ENCODE data around the gene UBE2E3.

The UBE2E3 gene

DNA sequence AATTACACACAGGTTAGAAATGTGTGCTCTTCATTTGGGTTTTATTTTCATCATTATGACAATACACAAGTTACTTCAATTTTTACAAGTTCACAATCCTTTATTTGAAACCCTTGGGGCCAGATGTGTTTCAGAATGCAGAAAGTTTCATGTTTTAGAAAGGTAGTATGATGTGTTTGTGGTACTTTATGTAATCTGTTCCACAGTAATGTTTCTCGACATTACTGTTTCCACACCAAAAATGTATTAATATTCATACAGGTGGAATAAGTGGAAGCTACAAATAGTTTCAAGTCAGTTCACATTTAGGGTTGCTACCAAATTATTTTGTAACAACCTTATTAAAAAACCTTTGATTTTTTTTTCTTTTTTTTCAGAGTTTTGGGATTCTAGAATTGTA, 10.4 kb downstream of the UBE2E3 start:
- no peak overlapping the region for H3K4ac ChIP-seq (ENCODE audit: low read depth, low read length)
- H3K4me2 ChIP-seq (ENCODE audit: low read length) = no peak overlapping the region
- DNase-seq = no peak
- no peak overlapping the region for H2BK120ac ChIP-seq (ENCODE audit: low read depth, low read length)
- H4K5ac ChIP-seq (ENCODE audit: low read length) = no peak overlapping the region
- no CpG with 5 or more reads among the region's 1 CpG for WGBS (ENCODE audit: extremely low coverage, insufficient coverage, low lambda C conversion rate)
- no peak overlapping the region for H3K18ac ChIP-seq (ENCODE audit: low read length)
- H3K9ac ChIP-seq (ENCODE audit: low read length) = no peak overlapping the region
- H3K4me1 ChIP-seq (ENCODE audit: control insufficient read depth, low read depth, low read length) = no peaks in the 10 kb centered on the region
- H3K36me3 ChIP-seq (ENCODE audit: control insufficient read depth, insufficient read depth, low read length) = no peaks in the 10 kb centered on the region
- no peak overlapping the region for H3K56ac ChIP-seq (ENCODE audit: low read length)
- H3K23ac ChIP-seq (ENCODE audit: low read length) = no peak overlapping the region
- H3K27me3 ChIP-seq (ENCODE audit: insufficient read depth, low read length, poor library complexity) = no peaks in the 10 kb centered on the region
- H2BK15ac ChIP-seq (replicated peaks; ENCODE audit: low read depth) = no peak overlapping the region
- no peak overlapping the region for H2BK5ac ChIP-seq (ENCODE audit: low read length)
- H3K79me2 ChIP-seq (ENCODE audit: control insufficient read depth, insufficient read depth, low read length) = peaks cover 27% of the 10 kb centered on the region
- H2AK5ac ChIP-seq (ENCODE audit: low read length) = no peak overlapping the region
- no peak overlapping the region for H4K8ac ChIP-seq (ENCODE audit: low read depth, low read length)
- H3K27ac ChIP-seq (ENCODE audit: low read depth, low read length) = no peak overlapping the region
- H3K79me1 ChIP-seq (ENCODE audit: low read length) = no peaks in the 10 kb centered on the region
- H3K4me3 ChIP-seq (ENCODE audit: low read length) = no peak overlapping the region

DNA sequence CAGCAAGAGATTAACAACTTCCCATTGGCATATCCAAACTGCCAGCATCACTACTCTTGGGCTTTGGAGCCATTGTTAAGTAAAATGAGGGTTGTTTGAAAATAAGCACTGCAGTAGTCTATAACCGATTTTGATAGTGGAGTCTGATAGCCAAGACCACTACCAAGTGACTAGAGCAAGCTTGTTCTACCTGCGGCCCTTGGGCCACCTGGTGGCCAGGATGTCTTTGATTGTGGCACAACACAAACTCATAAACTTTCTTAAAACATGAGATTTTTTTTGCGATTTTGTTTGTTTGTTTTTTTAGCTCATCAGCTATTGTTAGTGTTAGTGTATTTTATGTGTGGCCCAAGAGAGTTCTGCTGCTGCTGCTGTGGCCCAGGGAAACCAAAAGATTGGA, 11.0 kb downstream of the UBE2E3 start:
- Histone ChIP-seq H3K79me2 (ENCODE audit: control insufficient read depth, insufficient read depth, low read length) (peaks cover 23% of the 10 kb centered on the region), H2BK5ac (ENCODE audit: low read length) (no peak overlapping the region), H3K27me3 (ENCODE audit: insufficient read depth, low read length, poor library complexity) (no peaks in the 10 kb centered on the region), H3K4me3 (ENCODE audit: low read length) (no peak overlapping the region), H3K4ac (ENCODE audit: low read depth, low read length) (no peak overlapping the region), H3K4me2 (ENCODE audit: low read length) (no peak overlapping the region), H4K8ac (ENCODE audit: low read depth, low read length) (no peak overlapping the region), H2BK120ac (ENCODE audit: low read depth, low read length) (no peak overlapping the region), H4K5ac (ENCODE audit: low read length) (no peak overlapping the region), H3K36me3 (ENCODE audit: control insufficient read depth, insufficient read depth, low read length) (no peaks in the 10 kb centered on the region), H3K9ac (ENCODE audit: low read length) (no peak overlapping the region), H3K56ac (ENCODE audit: low read length) (no peak overlapping the region), H3K4me1 (ENCODE audit: control insufficient read depth, low read depth, low read length) (no peaks in the 10 kb centered on the region), H3K18ac (ENCODE audit: low read length) (no peak overlapping the region), H3K79me1 (ENCODE audit: low read length) (no peaks in the 10 kb centered on the region), H3K27ac (ENCODE audit: low read depth, low read length) (no peak overlapping the region), H3K23ac (ENCODE audit: low read length) (no peak overlapping the region), H2BK15ac (replicated peaks; ENCODE audit: low read depth) (no peak overlapping the region), H2AK5ac (ENCODE audit: low read length) (no peak overlapping the region)
- whole genome bisulfite sequencing (ENCODE audit: extremely low coverage, insufficient coverage, low lambda C conversion rate) = no CpG with 5 or more reads among the region's 3 CpGs
- no peak for DNase-seq

GRCh38 chr2:180991820-180992219, 11.4 kb downstream of the UBE2E3 start:
- Histone ChIP-seq H2BK5ac (ENCODE audit: low read length) (no peak overlapping the region), H3K9ac (ENCODE audit: low read length) (no peak overlapping the region), H3K4me2 (ENCODE audit: low read length) (no peak overlapping the region), H3K23ac (ENCODE audit: low read length) (no peak overlapping the region), H2AK5ac (ENCODE audit: low read length) (no peak overlapping the region), H4K5ac (ENCODE audit: low read length) (no peak overlapping the region), H2BK15ac (replicated peaks; ENCODE audit: low read depth) (no peak overlapping the region), H3K27ac (ENCODE audit: low read depth, low read length) (no peak overlapping the region), H3K36me3 (ENCODE audit: control insufficient read depth, insufficient read depth, low read length) (no peaks in the 10 kb centered on the region), H3K79me2 (ENCODE audit: control insufficient read depth, insufficient read depth, low read length) (peaks cover 23% of the 10 kb centered on the region), H3K4me3 (ENCODE audit: low read length) (no peak overlapping the region), H3K27me3 (ENCODE audit: insufficient read depth, low read length, poor library complexity) (no peaks in the 10 kb centered on the region), H3K79me1 (ENCODE audit: low read length) (no peaks in the 10 kb centered on the region), H3K4me1 (ENCODE audit: control insufficient read depth, low read depth, low read length) (no peaks in the 10 kb centered on the region), H2BK120ac (ENCODE audit: low read depth, low read length) (no peak overlapping the region), H4K8ac (ENCODE audit: low read depth, low read length) (no peak overlapping the region), H3K4ac (ENCODE audit: low read depth, low read length) (no peak overlapping the region), H3K18ac (ENCODE audit: low read length) (no peak overlapping the region), H3K56ac (ENCODE audit: low read length) (no peak overlapping the region)
- DNase-seq = no peak
- no CpG with 5 or more reads among the region's 4 CpGs for WGBS (ENCODE audit: extremely low coverage, insufficient coverage, low lambda C conversion rate)

DNA sequence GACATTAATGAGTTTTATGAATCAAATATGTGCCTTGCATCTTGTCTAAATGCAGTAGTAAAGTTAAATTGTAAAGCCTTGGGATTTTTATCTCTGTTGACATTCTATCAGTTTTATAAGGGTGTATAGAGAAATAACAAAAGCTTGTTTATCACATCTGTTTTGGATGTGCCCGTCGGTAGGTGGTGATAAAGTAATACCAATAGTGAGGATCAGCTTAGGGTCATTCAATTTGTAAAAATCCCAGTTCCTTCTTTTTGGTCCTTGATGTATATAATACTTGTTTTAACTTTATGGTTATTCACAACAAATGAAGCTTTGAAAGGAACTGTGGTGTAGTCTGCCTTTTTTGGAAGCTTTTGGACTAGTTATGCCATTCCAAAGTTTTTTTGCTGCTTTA, 12.6 kb downstream of the UBE2E3 start:
- no peaks in the 10 kb centered on the region for H3K36me3 ChIP-seq (ENCODE audit: control insufficient read depth, insufficient read depth, low read length)
- H3K79me2 ChIP-seq (ENCODE audit: control insufficient read depth, insufficient read depth, low read length) = peaks cover 18% of the 10 kb centered on the region
- H3K4ac ChIP-seq (ENCODE audit: low read depth, low read length) = no peak overlapping the region
- H3K4me2 ChIP-seq (ENCODE audit: low read length) = no peak overlapping the region
- no peak overlapping the region for H3K56ac ChIP-seq (ENCODE audit: low read length)
- no peak overlapping the region for H2BK120ac ChIP-seq (ENCODE audit: low read depth, low read length)
- H3K18ac ChIP-seq (ENCODE audit: low read length) = no peak overlapping the region
- WGBS (ENCODE audit: extremely low coverage, insufficient coverage, low lambda C conversion rate) = no CpG with 5 or more reads among the region's 2 CpGs
- no peaks in the 10 kb centered on the region for H3K4me1 ChIP-seq (ENCODE audit: control insufficient read depth, low read depth, low read length)
- no peak overlapping the region for H4K8ac ChIP-seq (ENCODE audit: low read depth, low read length)
- H3K23ac ChIP-seq (ENCODE audit: low read length) = no peak overlapping the region
- no peak overlapping the region for H4K5ac ChIP-seq (ENCODE audit: low read length)
- H3K4me3 ChIP-seq (ENCODE audit: low read length) = no peak overlapping the region
- H3K27me3 ChIP-seq (ENCODE audit: insufficient read depth, low read length, poor library complexity) = no peaks in the 10 kb centered on the region
- H3K79me1 ChIP-seq (ENCODE audit: low read length) = no peaks in the 10 kb centered on the region
- no peak overlapping the region for H2BK15ac ChIP-seq (replicated peaks; ENCODE audit: low read depth)
- no peak overlapping the region for H2AK5ac ChIP-seq (ENCODE audit: low read length)
- DNase-seq = no peak
- no peak overlapping the region for H3K9ac ChIP-seq (ENCODE audit: low read length)
- H2BK5ac ChIP-seq (ENCODE audit: low read length) = no peak overlapping the region
- no peak overlapping the region for H3K27ac ChIP-seq (ENCODE audit: low read depth, low read length)

DNA sequence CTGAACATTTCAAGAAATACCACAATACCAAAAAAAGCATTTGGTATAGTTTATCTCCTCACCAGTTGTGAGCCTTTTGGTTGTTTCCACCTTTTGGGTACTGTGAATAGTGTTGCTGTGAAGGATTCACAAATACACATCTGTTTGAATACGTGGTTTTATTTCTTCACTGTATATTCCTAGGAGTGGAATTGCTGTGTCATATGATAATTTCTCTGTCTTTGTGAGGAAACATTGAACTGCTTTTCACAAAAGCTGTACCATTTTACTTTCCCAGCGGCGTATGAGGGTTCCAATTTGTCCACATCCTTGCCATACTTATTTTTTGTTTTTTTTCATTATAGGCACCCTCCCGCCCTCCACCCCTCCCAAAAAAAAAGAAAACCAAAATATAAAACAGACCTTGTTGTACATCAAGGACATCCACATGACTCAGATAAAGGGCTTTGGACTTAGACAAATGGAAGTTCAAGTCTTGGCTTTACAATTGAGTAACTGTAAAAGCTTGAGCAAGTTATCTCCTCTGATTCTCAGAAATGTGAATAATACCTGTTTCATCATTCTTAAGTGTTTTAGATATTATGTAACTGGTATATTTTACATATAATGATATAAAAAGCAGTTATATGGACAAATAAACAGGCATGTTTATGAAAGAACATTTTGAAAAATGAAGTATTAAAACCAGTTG, 19.0 kb downstream of the UBE2E3 start:
- no peak overlapping the region for H4K8ac ChIP-seq (ENCODE audit: low read depth, low read length)
- no peaks in the 10 kb centered on the region for H3K36me3 ChIP-seq (ENCODE audit: control insufficient read depth, insufficient read depth, low read length)
- DNase-seq = no peak
- H2BK120ac ChIP-seq (ENCODE audit: low read depth, low read length) = no peak overlapping the region
- no peak overlapping the region for H2AK5ac ChIP-seq (ENCODE audit: low read length)
- peaks cover 6% of the 10 kb centered on the region for H3K4me1 ChIP-seq (ENCODE audit: control insufficient read depth, low read depth, low read length)
- H3K56ac ChIP-seq (ENCODE audit: low read length) = no peak overlapping the region
- H2BK5ac ChIP-seq (ENCODE audit: low read length) = no peak overlapping the region
- H3K23ac ChIP-seq (ENCODE audit: low read length) = no peak overlapping the region
- H3K4me3 ChIP-seq (ENCODE audit: low read length) = no peak overlapping the region
- H3K79me1 ChIP-seq (ENCODE audit: low read length) = peaks cover 2% of the 10 kb centered on the region
- no peak overlapping the region for H4K5ac ChIP-seq (ENCODE audit: low read length)
- H3K27me3 ChIP-seq (ENCODE audit: insufficient read depth, low read length, poor library complexity) = no peaks in the 10 kb centered on the region
- no peak overlapping the region for H3K9ac ChIP-seq (ENCODE audit: low read length)
- no peak overlapping the region for H2BK15ac ChIP-seq (replicated peaks; ENCODE audit: low read depth)
- no CpG with 5 or more reads among the region's 4 CpGs for WGBS (ENCODE audit: extremely low coverage, insufficient coverage, low lambda C conversion rate)
- H3K18ac ChIP-seq (ENCODE audit: low read length) = no peak overlapping the region
- H3K4me2 ChIP-seq (ENCODE audit: low read length) = no peak overlapping the region
- peaks cover 20% of the 10 kb centered on the region for H3K79me2 ChIP-seq (ENCODE audit: control insufficient read depth, insufficient read depth, low read length)
- H3K27ac ChIP-seq (ENCODE audit: low read depth, low read length) = no peak overlapping the region
- H3K4ac ChIP-seq (ENCODE audit: low read depth, low read length) = no peak overlapping the region
